GM19238 (cell line): ENCODE measurements around the gene TKT.

Experiments
- DNase-seq: peaks from one replicate; pipeline ENCODE4 v3.0.0; 2011; ENCODE audit warnings: low spot score; ENCODE audit not compliant: insufficient read length

Gene TKT

GRCh38 chr3:53240989-53241972 lies 14.5 kb downstream of the TKT start:
- no peak for DNase-seq

- DNase-seq = no peak
Measured at GRCh38 chr3:53239800-53240199, 16.0 kb downstream of the TKT start.

- DNase-seq = no peak
Measured at GRCh38 chr3:53238886-53239285, 16.9 kb downstream of the TKT start.

- DNase-seq = no peak
Measured at GRCh38 chr3:53238051-53238850, 17.6 kb downstream of the TKT start.

- no peak for DNase-seq
Measured at GRCh38 chr3:53236112-53236841, 19.5 kb downstream of the TKT start.

GRCh38 chr3:53235545-53235944 lies 20.3 kb downstream of the TKT start:
- no peak for DNase-seq

- DNase-seq = no peak
Measured at GRCh38 chr3:53234841-53235232, 21.0 kb downstream of the TKT start.

GRCh38 chr3:53234130-53234840 lies 21.5 kb downstream of the TKT start:
- DNase-seq = no peak

GRCh38 chr3:53232641-53233377 lies 23.0 kb downstream of the TKT start:
- DNase-seq = no peak

- DNase-seq = no peak
Measured at GRCh38 chr3:53231532-53232511, 24.0 kb downstream of the TKT start.

GRCh38 chr3:53230789-53231188 lies 25.0 kb downstream of the TKT start:
- no peak for DNase-seq

GRCh38 chr3:53230041-53230621 lies 25.7 kb downstream of the TKT start:
- DNase-seq = no peak

GRCh38 chr3:53229606-53230005 lies 26.2 kb downstream of the TKT start:
- no peak for DNase-seq

GRCh38 chr3:53229171-53229570 lies 26.7 kb downstream of the TKT start:
- DNase-seq = no peak

GRCh38 chr3:53227993-53228885 lies 27.6 kb downstream of the TKT start:
- no peak for DNase-seq

- DNase-seq = no peak
Measured at GRCh38 chr3:53226841-53227407, 28.9 kb downstream of the TKT start.

- no peak for DNase-seq
Measured at GRCh38 chr3:53226142-53226840, 29.5 kb downstream of the TKT start.
